HEK293 (cell line): ENCODE measurements around the gene PCSK5.

Source experiments
- CTCF ChIA-PET: fragments of 350-600 bp; formaldehyde crosslinking; extraction: SDS; loops from one replicate; lab custom pipeline; 2021; ENCODE audit warnings: antibody characterized with exemption; lab: Yijun Ruan, JAX
- POLR2A ChIA-PET: fragments of 300-600 bp; formaldehyde crosslinking; extraction: SDS; loops from one replicate; lab custom pipeline; 2020; ENCODE audit warnings: antibody characterized with exemption, inconsistent platforms; lab: Yijun Ruan, JAX
- H3K27ac ChIP-seq: fragments of 200-500 bp; sonication (Bioruptor generic); 2 replicates; pipeline ENCODE4 v1.5.1; 2014; ENCODE audit warnings: low read depth, low read length, control low read depth, inconsistent platforms; ENCODE audit errors: extremely low read depth
- H3K36me3 ChIP-seq, 2 experiments: fragments of 200-500 bp in 1 of 2; sonication (Bioruptor generic) in 1 of 2; 1 replicate in 1 of 2; 2 replicates in 1 of 2; pipeline ENCODE4 v1.5.1; 2014 to 2017; ENCODE audit warnings: inconsistent platforms in 2 of 2, low read length in 2 of 2; ENCODE audit not compliant: control insufficient read depth in 2 of 2, insufficient read depth in 1 of 2
- H3K4me1 ChIP-seq: fragments of 200-500 bp; sonication (Bioruptor generic); 2 replicates; pipeline ENCODE4 v1.5.1; 2014; ENCODE audit warnings: mild to moderate bottlenecking, low read length, inconsistent platforms; ENCODE audit not compliant: control insufficient read depth, insufficient read depth
- H3K4me3 ChIP-seq: 2 replicates; pipeline ENCODE4 v1.5.1; 2011; ENCODE audit warnings: low read depth, mild to moderate bottlenecking, control low read depth, low read length, moderate library complexity
- H3K9me3 ChIP-seq: fragments of 200-500 bp; sonication (Bioruptor generic); 2 replicates; pipeline ENCODE4 v1.5.1; 2014; ENCODE audit warnings: low read depth, low read length, inconsistent platforms; ENCODE audit not compliant: control insufficient read depth, insufficient read depth
- BCL6B ChIP-seq: fragments of 450-650 bp; formaldehyde crosslinking; IDR thresholded peaks from 2 replicates; pipeline ENCODE4 v1.5.1; 2017; ENCODE audit warnings: missing biosample characterization, missing genetic modification characterization
- GLI2 ChIP-seq: fragments of 450-650 bp; formaldehyde crosslinking; IDR thresholded peaks from 2 replicates; pipeline ENCODE4; 2017; ENCODE audit warnings: missing biosample characterization, missing genetic modification characterization, low read depth, borderline replicate concordance
- MYNN ChIP-seq: fragments of 450-650 bp; formaldehyde crosslinking; IDR thresholded peaks from 2 replicates; pipeline ENCODE4 v1.5.1; 2016; ENCODE audit warnings: missing biosample characterization, missing genetic modification characterization, borderline replicate concordance
- RBAK ChIP-seq: fragments of 450-650 bp; formaldehyde crosslinking; IDR thresholded peaks from 2 replicates; pipeline ENCODE4 v1.5.1; 2016; ENCODE audit warnings: missing biosample characterization, missing genetic modification characterization
- REPIN1 ChIP-seq: fragments of 450-650 bp; formaldehyde crosslinking; IDR thresholded peaks from 2 replicates; pipeline ENCODE4 v1.5.1; 2017; ENCODE audit warnings: missing biosample characterization, missing genetic modification characterization, low read depth
- TCF7L2 ChIP-seq: IDR thresholded peaks from 2 replicates; pipeline ENCODE4 v1.6.1; 2011; ENCODE audit warnings: low read depth, mild to moderate bottlenecking, inconsistent platforms, low read length, moderate library complexity, borderline replicate concordance
- WT1 ChIP-seq: fragments of 450-650 bp; formaldehyde crosslinking; IDR thresholded peaks from 2 replicates; pipeline ENCODE4 v1.5.1; 2016; ENCODE audit warnings: missing biosample characterization, missing genetic modification characterization
- ZBTB8A ChIP-seq: fragments of 450-650 bp; formaldehyde crosslinking; IDR thresholded peaks from 2 replicates; pipeline ENCODE4 v1.5.1; 2016; ENCODE audit warnings: missing biosample characterization, missing genetic modification characterization
- ZFP3 ChIP-seq: fragments of 450-650 bp; formaldehyde crosslinking; IDR thresholded peaks from 2 replicates; pipeline ENCODE4 v1.5.1; 2016; ENCODE audit warnings: low read depth, missing biosample characterization, missing genetic modification characterization
- ZNF132 ChIP-seq: fragments of 450-650 bp; formaldehyde crosslinking; IDR thresholded peaks from 2 replicates; pipeline ENCODE4 v1.5.1; 2017; ENCODE audit warnings: missing biosample characterization, missing genetic modification characterization, borderline replicate concordance
- ZNF175 ChIP-seq: fragments of 450-650 bp; formaldehyde crosslinking; IDR thresholded peaks from 2 replicates; pipeline ENCODE4 v1.5.1; 2016; ENCODE audit warnings: missing biosample characterization, missing genetic modification characterization
- ZNF24 ChIP-seq: fragments of 450-650 bp; formaldehyde crosslinking; IDR thresholded peaks from 2 replicates; pipeline ENCODE4 v1.5.1; 2016; ENCODE audit warnings: missing biosample characterization, missing genetic modification characterization
- ZNF266 ChIP-seq: fragments of 450-650 bp; formaldehyde crosslinking; IDR thresholded peaks from 2 replicates; pipeline ENCODE4 v1.5.1; 2016; ENCODE audit warnings: missing biosample characterization, missing genetic modification characterization, low read depth
- ZNF362 ChIP-seq: fragments of 450-650 bp; formaldehyde crosslinking; IDR thresholded peaks from 2 replicates; pipeline ENCODE4 v1.5.1; 2016; ENCODE audit warnings: missing biosample characterization, missing genetic modification characterization
- ZNF398 ChIP-seq: fragments of 450-650 bp; formaldehyde crosslinking; IDR thresholded peaks from 2 replicates; pipeline ENCODE4 v1.5.1; 2017; ENCODE audit warnings: missing biosample characterization, missing genetic modification characterization
- ZNF510 ChIP-seq: fragments of 450-650 bp; formaldehyde crosslinking; IDR thresholded peaks from 2 replicates; pipeline ENCODE4 v1.5.1; 2018; ENCODE audit warnings: mild to moderate bottlenecking, missing genetic modification characterization, missing biosample characterization; ENCODE audit not compliant: insufficient replicate concordance
- ZNF555 ChIP-seq: fragments of 450-650 bp; formaldehyde crosslinking; conservative IDR thresholded peaks from 2 replicates; pipeline ENCODE4 v1.5.1; 2017; ENCODE audit warnings: missing biosample characterization, mild to moderate bottlenecking, missing genetic modification characterization, inconsistent platforms
- ZNF830 ChIP-seq: fragments of 450-650 bp; IDR thresholded peaks from 2 replicates; pipeline ENCODE4 v1.5.0; 2018; ENCODE audit warnings: missing biosample characterization, missing genetic modification characterization, low read depth, mild to moderate bottlenecking, moderate library complexity
- ZSCAN18 ChIP-seq: fragments of 450-650 bp; formaldehyde crosslinking; IDR thresholded peaks from 2 replicates; pipeline ENCODE4 v1.5.1; 2016; ENCODE audit warnings: missing biosample characterization, missing genetic modification characterization
- TF ChIP-seq, protein P1 (sequence below): fragments of 450-650 bp; IDR thresholded peaks from 2 replicates; pipeline ENCODE4 v1.5.1; 2018; ENCODE audit warnings: missing biosample characterization, mild to moderate bottlenecking, missing genetic modification characterization
- TF ChIP-seq, protein P2 (sequence below): fragments of 450-650 bp; formaldehyde crosslinking; IDR thresholded peaks from 2 replicates; pipeline ENCODE4 v1.5.1; 2016; ENCODE audit warnings: missing biosample characterization, missing genetic modification characterization

PCSK5 gene

DNA sequence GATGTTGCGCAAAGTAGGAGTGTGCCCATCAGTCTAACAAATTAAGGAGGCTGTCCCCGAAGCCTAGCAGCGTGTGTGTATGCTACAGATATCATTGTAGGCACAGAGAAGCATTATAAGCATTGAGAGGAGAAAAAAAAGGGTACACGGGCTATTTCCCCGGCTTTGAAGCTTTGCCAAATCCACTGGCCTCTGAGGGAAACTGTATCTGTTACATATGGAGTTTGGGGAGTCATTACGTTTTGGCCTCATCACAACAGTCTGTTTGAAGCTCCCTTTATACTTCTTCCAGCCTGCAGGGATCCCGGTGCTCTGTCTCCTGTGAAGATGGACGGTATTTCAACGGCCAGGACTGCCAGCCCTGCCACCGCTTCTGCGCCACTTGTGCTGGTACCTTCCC, 297.8 kb downstream of the PCSK5 start (continued):
- TF ChIP-seq ZNF132 (tag by site-specific recombination) = no peak
- TF ChIP-seq, protein P1, sequence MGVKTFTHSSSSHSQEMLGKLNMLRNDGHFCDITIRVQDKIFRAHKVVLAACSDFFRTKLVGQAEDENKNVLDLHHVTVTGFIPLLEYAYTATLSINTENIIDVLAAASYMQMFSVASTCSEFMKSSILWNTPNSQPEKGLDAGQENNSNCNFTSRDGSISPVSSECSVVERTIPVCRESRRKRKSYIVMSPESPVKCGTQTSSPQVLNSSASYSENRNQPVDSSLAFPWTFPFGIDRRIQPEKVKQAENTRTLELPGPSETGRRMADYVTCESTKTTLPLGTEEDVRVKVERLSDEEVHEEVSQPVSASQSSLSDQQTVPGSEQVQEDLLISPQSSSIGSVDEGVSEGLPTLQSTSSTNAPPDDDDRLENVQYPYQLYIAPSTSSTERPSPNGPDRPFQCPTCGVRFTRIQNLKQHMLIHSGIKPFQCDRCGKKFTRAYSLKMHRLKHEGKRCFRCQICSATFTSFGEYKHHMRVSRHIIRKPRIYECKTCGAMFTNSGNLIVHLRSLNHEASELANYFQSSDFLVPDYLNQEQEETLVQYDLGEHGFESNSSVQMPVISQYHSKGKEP (tag by site-specific recombination) = no peak

GRCh38 chr9:76188905-76189304, 298.4 kb downstream of the PCSK5 start:
- ChIA-PET CTCF (interaction anchor here (0.6 to 0.7 kb wide), 2 partner anchors 24 to 94 kb away, joined by 3 to 4 read pairs; no protein-coding TSS in a partner anchor), POLR2A (no interaction called here)
- no peaks in the 10 kb centered on the region for H3K9me3 ChIP-seq
- H3K4me1 ChIP-seq = no peaks in the 10 kb centered on the region
- no peak overlapping the region for H3K27ac ChIP-seq
- peaks cover 0 to 40% of the 10 kb centered on the region in 2 experiments; a peak in 1 of 3 replicates for H3K36me3 ChIP-seq
- no peak overlapping the region for H3K4me3 ChIP-seq
- no peak for TF ChIP-seq ZNF398
- no peak for TF ChIP-seq ZNF24
- TF ChIP-seq ZNF510 (tag by site-specific recombination) = no peak
- no peak for TF ChIP-seq WT1 (tag by site-specific recombination)

GRCh38 chr9:76191493-76191892, 301.0 kb downstream of the PCSK5 start:
- Histone ChIP-seq H3K4me3 (no peak overlapping the region), H3K36me3 (peaks cover 0 to 42% of the 10 kb centered on the region in 2 experiments; a peak in 1 of 3 replicates), H3K27ac (no peak overlapping the region), H3K4me1 (no peaks in the 10 kb centered on the region), H3K9me3 (no peaks in the 10 kb centered on the region)
- ChIA-PET CTCF (no interaction called here), POLR2A (no interaction called here)
- TF ChIP-seq ZFP3 (tag by site-specific recombination) (no peak), REPIN1 (no peak), GLI2 (tag by site-specific recombination) (no peak), ZNF555 (tag by site-specific recombination) (no peak), MYNN (no peak), ZNF175 (tag by site-specific recombination) (no peak), ZSCAN18 (tag by site-specific recombination) (no peak), RBAK (tag by site-specific recombination) (no peak), ZNF830 (tag by site-specific recombination) (no peak)

DNA sequence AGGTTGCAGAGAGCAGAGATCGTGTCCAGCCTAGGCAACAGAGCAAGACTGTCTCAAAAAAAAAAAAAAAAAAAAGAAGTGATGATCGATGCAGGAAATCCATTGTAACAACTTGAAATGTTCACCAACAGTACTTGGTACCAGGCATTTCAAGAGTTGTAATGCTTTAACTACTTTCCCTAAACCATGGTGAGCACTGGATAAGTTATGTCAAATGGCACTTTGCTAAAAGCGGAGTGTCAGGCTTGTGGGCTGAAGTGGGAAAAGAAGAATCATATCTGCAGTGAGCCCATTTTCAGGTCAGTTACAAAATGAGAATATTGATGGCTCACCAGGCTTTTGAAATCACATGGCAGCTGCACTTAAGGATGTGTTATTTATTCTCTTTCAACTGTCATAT, 301.5 kb downstream of the PCSK5 start:
- CTCF ChIA-PET = no interaction called here
- peaks cover 0 to 42% of the 10 kb centered on the region in 2 experiments; a peak in 1 of 3 replicates for H3K36me3 ChIP-seq
- POLR2A ChIA-PET = no interaction called here
- no peak overlapping the region for H3K4me3 ChIP-seq
- no peaks in the 10 kb centered on the region for H3K9me3 ChIP-seq
- no peaks in the 10 kb centered on the region for H3K4me1 ChIP-seq
- no peak overlapping the region for H3K27ac ChIP-seq
- no peak for TF ChIP-seq BCL6B
- no peak for TF ChIP-seq ZBTB8A (tag by site-specific recombination)
- TF ChIP-seq ZNF362 = no peak
- no peak for TF ChIP-seq ZNF175 (tag by site-specific recombination)
- no peak for TF ChIP-seq TCF7L2
- no peak for TF ChIP-seq ZNF266
- TF ChIP-seq, protein P2, sequence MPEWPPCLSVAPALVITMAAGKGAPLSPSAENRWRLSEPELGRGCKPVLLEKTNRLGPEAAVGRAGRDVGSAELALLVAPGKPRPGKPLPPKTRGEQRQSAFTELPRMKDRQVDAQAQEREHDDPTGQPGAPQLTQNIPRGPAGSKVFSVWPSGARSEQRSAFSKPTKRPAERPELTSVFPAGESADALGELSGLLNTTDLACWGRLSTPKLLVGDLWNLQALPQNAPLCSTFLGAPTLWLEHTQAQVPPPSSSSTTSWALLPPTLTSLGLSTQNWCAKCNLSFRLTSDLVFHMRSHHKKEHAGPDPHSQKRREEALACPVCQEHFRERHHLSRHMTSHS (tag by site-specific recombination) = no peak
